GM21367 (cell line): ENCODE results near the gene ZCCHC2.

Experiments
- ATAC-seq: cut with Tn5 transposase; IDR thresholded peaks from one replicate; pipeline ENCODE4 v1.9.1; 2021; ENCODE audit not compliant: unreplicated experiment

Gene ZCCHC2

GRCh38 chr18:62510789-62511188, 12.0 kb upstream of the ZCCHC2 start:
- ATAC-seq = no peak

GRCh38 chr18:62512532-62512931, 10.3 kb upstream of the ZCCHC2 start:
- no peak for ATAC-seq

GRCh38 chr18:62512996-62513395, 9.8 kb upstream of the ZCCHC2 start:
- no peak for ATAC-seq

- no peak for ATAC-seq
These were observed 8.3 kb upstream of the ZCCHC2 start for GRCh38 chr18:62514570-62514969.

GRCh38 chr18:62516242-62516641, 6.6 kb upstream of the ZCCHC2 start:
- no peak for ATAC-seq

GRCh38 chr18:62518460-62519375, 4.1 kb upstream of the ZCCHC2 start:
- no peak for ATAC-seq

- no peak for ATAC-seq
These were observed 3.1 kb upstream of the ZCCHC2 start for GRCh38 chr18:62519684-62520083.

- ATAC-seq = no peak
These were observed 1.7 kb upstream of the ZCCHC2 start for GRCh38 chr18:62521082-62521481.

GRCh38 chr18:62521593-62521992, 1.2 kb upstream of the ZCCHC2 start:
- no peak for ATAC-seq

- ATAC-seq = peak; percentile 5
These were observed 684 bp upstream of the ZCCHC2 start for GRCh38 chr18:62522178-62522503.

GRCh38 chr18:62523255-62523588, 397 bp downstream of the ZCCHC2 start:
- no peak for ATAC-seq

- ATAC-seq = no peak
These were observed 1.0 kb downstream of the ZCCHC2 start for GRCh38 chr18:62523631-62524439.

GRCh38 chr18:62524440-62525200, 1.8 kb downstream of the ZCCHC2 start:
- ATAC-seq = no peak

- ATAC-seq = no peak
These were observed 2.8 kb downstream of the ZCCHC2 start for GRCh38 chr18:62525608-62526007.

GRCh38 chr18:62526098-62527025, 3.5 kb downstream of the ZCCHC2 start:
- peak; percentile 9 for ATAC-seq

GRCh38 chr18:62529597-62529996, 6.8 kb downstream of the ZCCHC2 start:
- ATAC-seq = no peak

GRCh38 chr18:62531078-62531477, 8.3 kb downstream of the ZCCHC2 start:
- no peak for ATAC-seq

- ATAC-seq = no peak
These were observed 9.1 kb downstream of the ZCCHC2 start for GRCh38 chr18:62531931-62532330.

GRCh38 chr18:62536005-62536404, 13.2 kb downstream of the ZCCHC2 start:
- no peak for ATAC-seq
